D341Med (cell line): ENCODE measurements around the gene HLA-C.
"Not testable (repeated sequence)": the region's sequence is repeated elsewhere in the genome, so short reads cannot be mapped to it uniquely, and the experiment has no call there.

Experiments
- DNase-seq: peaks from one replicate; pipeline ENCODE4 v3.0.0; 2012; ENCODE audit warnings: low spot score

HLA-C gene

GRCh38 chr6:31270788-31271640 is 878 bp downstream of the HLA-C start:
- DNase-seq, result no peak

DNA sequence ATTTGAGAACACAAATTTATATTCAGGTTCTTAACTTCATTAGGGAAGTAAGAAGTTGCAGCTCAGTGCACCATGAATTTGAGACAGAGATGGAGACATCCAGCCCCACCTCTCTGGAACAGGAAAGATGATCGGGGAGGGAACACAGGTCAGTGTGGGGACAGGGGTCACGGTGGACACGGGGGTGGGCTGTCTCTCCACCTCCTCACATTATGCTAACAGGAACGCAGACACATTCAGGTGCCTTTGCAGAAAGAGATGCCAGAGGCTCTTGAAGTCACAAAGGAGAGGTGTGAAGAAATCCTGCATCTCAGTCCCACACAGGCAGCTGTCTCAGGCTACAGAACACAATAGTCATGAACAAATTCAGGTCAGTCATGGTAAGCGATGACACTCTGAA is 3.1 kb downstream of the HLA-C start:
- no peak for DNase-seq

GRCh38 chr6:31268369-31268765 is 3.5 kb downstream of the HLA-C start:
- DNase-seq, result no peak

- no peak for DNase-seq
Observed at GRCh38 chr6:31267651-31268368, 4.1 kb downstream of the HLA-C start.

DNA sequence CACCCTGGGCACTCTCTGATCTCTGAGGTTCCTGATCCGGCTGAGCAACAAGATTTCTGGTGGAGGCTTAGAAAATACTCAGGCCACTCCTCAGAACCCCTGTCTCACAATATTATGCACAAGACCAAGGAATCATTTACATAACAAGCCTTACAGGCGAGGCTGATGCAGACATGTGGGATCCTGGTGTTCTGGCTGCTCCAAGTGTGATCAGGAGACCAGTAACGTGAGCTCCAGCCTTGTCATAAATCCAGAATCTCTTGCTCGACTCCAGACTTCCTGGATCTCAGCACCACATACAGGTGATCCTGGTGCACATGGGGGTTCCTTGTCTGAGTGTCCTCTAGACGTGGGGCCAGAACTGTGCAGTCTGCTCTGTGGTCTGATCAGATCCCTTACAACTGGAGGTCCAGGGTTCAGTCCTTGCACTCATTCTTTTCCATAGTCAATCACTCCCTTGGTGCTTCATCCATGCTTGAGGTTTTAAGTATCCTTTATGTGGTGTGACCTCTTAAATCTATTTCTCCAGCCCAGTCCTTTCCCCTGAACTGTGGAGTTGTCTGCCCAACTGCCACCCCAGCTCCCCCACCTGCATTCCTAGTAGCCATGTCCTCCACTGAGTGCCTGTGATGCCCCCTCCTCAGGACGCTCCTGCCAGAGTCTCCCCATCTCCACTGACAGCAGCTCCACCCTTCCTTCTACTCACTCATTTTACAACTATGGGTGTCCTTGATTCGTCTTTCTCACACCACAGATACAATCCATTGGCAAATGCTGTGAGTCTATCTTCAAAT is 5.1 kb downstream of the HLA-C start:
- no peak for DNase-seq

- no peak for DNase-seq
Observed at GRCh38 chr6:31265926-31266325, 6.0 kb downstream of the HLA-C start.

DNA sequence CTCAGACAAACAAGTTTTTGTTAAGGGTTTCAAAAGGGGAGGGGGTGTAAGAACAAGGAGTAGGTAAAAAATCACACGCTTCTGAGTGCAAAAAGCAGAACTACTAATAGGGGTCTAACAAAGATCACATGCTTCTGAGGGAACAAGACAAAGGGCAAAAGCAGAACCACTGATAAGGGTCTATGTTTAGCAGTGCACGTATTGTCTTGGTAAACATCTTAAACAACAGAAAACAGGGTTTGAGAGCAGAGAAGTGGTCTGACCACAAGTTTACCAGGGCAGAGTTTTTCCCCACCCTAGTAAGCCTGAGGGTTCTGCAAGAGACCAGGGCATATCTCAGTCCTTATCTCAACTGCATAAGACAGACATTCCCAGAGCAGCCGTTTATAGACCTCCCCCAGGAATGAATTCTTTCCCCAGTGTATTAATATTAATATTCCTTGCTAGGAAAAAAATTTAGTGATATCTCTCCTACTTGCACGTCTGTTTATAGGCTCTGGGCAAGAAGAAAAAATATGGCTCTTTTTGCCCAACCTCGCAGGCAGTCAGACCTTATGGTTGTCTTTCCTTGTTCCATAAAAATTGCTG is 8.5 kb downstream of the HLA-C start:
- not testable (repeated sequence) for DNase-seq

GRCh38 chr6:31259995-31260394 is 11.9 kb downstream of the HLA-C start:
- not testable (repeated sequence) for DNase-seq

DNA sequence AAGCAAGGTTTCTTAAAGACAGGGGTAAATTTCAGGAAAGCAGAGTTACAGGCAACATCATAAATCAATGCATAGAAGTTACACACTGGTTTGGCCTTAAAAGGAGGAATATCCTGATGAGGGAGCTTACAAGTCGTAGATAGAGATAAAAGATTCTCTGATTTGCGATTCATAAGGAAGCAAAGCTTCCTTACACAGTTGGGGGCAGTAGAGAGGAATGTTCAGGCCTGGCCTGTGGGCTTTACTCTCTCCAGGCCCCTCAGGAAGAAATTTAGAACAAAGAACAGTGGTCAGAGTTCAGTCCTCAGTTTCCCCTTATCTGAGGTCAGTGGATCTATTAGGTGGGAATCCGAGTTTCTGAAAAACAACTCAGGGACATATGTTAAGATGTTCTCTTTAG is 19.3 kb downstream of the HLA-C start:
- no peak for DNase-seq

DNA sequence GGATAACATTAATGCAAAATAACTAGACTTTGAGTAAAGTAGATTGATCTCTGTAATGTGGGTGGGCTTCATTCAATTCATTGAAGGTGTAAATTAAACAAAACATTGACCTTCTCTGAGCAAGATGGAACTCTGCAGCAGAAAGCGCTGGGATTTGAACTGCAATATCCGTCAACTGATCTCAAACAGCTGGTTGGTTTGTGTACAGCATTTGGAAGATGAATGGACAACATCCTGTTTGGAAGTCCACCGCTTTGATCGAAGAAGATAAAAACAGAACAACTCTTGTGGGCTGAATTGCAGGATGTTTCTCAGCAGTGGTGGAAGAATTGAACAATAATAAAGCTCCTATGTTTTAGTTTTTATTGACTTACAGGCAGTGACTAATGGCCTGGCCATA is 20.6 kb downstream of the HLA-C start:
- DNase-seq, result no peak

DNA sequence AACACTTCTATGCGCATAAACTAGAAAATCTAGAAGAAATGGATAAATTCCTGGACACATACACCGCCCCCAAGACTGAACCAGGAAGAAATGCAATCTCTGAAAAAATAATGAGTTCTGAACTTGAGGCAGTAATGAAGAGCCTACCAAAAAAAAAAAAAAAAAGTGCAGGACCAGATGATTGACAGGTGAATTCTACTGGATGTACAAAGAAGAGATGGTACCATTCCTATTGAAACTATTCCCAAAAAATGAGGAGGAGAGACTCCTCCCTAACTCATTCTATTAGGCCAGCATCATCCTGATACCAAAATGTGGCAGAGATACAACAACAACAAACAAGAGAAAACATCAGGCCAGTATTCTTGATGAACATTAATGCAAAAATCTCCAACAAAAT is 22.7 kb downstream of the HLA-C start:
- DNase-seq, result no peak

DNA sequence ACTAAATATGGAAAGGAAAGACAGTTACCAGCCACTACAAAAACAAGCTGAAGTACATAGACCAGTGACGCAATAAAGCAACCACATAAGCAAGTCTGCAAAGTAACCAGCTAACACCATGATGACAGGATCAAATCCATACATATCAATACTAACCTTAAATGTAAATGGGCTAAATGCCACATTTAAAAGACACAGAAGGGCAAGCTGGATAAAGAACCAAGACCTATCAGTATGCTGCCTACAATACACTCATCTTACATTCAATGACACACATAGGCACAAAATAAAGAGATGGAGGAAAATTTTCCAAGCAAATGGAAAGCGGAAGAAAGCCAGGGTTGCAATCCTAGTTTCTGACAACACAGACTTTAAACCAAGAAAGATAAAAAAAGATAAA is 24.1 kb downstream of the HLA-C start:
- DNase-seq, result no peak

GRCh38 chr6:31246051-31246521 is 25.8 kb downstream of the HLA-C start:
- DNase-seq, result no peak

- DNase-seq, result no peak
Observed at GRCh38 chr6:31243508-31243907, 28.4 kb downstream of the HLA-C start.

- DNase-seq, result no peak
Observed at GRCh38 chr6:31239854-31240253, 32.0 kb downstream of the HLA-C start.

DNA sequence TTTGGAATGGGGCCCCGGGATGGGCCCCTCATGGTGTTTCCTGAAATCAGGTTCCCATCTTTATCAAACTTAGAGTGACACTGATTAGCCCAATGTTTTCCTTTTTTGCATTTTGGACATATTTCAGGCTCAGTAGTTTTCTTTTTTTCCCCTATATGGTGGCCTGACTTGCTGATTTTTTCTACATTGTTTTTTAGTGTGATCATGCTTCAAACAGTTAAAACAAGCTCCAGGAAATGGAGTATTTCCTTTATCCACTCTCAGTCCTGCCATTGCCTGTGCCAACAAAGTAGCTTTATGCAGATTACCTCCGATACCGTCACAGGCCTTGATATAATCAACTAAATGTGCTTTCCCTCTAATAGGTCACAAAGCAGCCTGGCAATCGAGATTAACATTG is 37.8 kb downstream of the HLA-C start:
- DNase-seq, result not testable (repeated sequence)

DNA sequence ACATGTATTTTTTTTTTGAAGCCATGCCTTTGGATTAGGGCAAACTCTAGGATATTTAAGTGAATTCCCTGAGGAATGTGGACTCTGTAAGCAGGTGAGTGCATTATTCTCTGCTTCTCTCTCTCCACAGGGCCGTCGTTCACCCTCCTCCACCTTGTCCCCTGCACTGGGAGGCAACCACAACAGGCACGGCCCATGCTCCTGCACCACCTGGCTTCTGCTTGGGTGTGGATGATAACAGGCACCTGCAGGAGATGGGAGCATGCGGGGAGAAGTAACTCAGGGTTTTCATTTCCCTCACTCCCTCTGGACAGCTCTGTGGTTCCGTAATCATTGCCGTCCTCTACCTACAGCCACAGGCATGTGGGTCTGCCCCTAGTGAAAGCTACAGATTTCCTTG is 43.4 kb downstream of the HLA-C start:
- DNase-seq, result no peak

- no peak for DNase-seq
Observed at GRCh38 chr6:31227143-31227542, 44.7 kb downstream of the HLA-C start.

- no peak for DNase-seq
Observed at GRCh38 chr6:31225735-31226134, 46.2 kb downstream of the HLA-C start.

DNA sequence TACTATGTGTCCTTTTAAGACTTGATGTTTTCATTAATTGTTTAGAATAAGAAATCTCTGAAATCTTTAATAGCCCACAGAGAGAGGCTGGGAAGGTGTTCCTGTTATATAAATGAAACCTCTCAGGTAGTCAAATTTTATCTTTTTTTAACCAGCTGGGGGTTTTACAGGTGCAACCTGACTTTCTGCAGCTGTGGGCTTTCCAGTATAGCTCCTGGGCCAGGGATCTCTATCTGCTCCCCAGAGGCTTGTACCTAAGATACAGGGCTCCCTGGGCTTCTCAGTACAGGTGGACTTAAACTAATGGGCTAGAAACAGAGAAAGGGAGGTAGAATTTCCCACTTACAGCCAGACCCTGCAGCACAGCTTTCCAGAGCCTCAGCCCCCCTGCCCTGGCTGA is 49.4 kb downstream of the HLA-C start:
- DNase-seq, result no peak
